Measurements from ENCODE around the gene TMEM40.

GRCh38 chr3:12725436-12725835, 33.6 kb downstream of the TMEM40 start:
- no peak for TF ChIP-seq CTCF (conservative IDR thresholded peaks at IDR 0.05; ENCODE audit: low read length)
- TF ChIP-seq EZH2phosphoT487 (IDR thresholded peaks at IDR 0.05; ENCODE audit: borderline replicate concordance), result no peak
